ENCODE measurements around the gene STYXL2.
A peak's percentile ranks its signal among the peaks of the same experiment; 100 is the strongest.

Gene STYXL2

DNA sequence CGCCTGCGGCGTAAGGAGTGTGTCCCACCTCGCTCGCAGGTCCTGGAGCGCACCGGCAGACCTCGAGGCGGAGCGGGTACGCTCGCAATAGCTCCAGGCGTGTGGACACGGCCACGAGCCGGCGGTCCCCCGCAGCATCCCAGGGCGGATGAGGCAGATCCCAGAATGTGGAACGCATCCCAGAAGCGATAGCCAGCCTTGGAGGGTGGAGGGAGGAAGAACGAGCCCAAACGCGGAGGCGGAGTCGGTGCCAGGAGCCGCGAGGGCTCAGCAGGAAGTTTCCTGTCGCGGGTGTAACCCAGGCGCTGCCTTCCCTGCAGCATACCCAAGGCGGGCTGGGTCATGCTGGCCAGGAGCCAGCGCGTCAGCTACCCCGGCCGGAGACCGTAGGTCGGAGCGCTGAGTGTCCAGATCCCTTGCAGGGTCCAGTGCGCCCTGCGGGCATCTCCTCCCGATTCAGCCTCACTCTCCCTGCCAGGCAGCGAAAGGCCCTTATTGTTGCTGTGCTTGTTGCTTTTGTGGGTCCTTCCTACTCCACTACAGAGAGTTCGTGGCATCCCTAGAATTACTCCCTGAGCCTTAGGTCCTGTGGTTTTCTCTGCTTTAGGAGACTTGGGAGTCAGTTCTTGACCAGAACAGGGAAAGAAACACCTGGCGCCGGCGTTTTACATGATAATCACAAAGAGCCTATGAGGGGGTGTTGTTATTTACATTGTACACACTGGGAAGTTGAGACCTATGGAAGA, 27.7 kb downstream of the STYXL2 start:
- no peak for DNase-seq (ENCODE audit: low read depth)

GRCh38 chr1:167122121-167122480, 28.2 kb downstream of the STYXL2 start:
- DNase-seq (ENCODE audit: low read depth): no peak
- H3K4me3 ChIP-seq (replicated peaks; ENCODE audit: low read depth, low read length): no peak overlapping the region
- TF ChIP-seq, protein P1, sequence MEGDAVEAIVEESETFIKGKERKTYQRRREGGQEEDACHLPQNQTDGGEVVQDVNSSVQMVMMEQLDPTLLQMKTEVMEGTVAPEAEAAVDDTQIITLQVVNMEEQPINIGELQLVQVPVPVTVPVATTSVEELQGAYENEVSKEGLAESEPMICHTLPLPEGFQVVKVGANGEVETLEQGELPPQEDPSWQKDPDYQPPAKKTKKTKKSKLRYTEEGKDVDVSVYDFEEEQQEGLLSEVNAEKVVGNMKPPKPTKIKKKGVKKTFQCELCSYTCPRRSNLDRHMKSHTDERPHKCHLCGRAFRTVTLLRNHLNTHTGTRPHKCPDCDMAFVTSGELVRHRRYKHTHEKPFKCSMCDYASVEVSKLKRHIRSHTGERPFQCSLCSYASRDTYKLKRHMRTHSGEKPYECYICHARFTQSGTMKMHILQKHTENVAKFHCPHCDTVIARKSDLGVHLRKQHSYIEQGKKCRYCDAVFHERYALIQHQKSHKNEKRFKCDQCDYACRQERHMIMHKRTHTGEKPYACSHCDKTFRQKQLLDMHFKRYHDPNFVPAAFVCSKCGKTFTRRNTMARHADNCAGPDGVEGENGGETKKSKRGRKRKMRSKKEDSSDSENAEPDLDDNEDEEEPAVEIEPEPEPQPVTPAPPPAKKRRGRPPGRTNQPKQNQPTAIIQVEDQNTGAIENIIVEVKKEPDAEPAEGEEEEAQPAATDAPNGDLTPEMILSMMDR (IDR thresholded peaks at IDR 0.05; ENCODE audit: low read length, missing control alignments): no peak

More for the DNA sequence above, 27.7 kb downstream of the STYXL2 start:
- peak overlapping the region; percentile 27 for H3K4me3 ChIP-seq (replicated peaks; ENCODE audit: low read depth, low read length)
- TF ChIP-seq, protein P1 (IDR thresholded peaks at IDR 0.05; ENCODE audit: low read length, missing control alignments): no peak

GRCh38 chr1:167122568-167122967, 28.7 kb downstream of the STYXL2 start:
- H3K4me3 ChIP-seq (replicated peaks; ENCODE audit: low read depth, low read length): no peak overlapping the region
- no peak for DNase-seq (ENCODE audit: low read depth)
- TF ChIP-seq, protein P1 (IDR thresholded peaks at IDR 0.05; ENCODE audit: low read length, missing control alignments): no peak

DNA sequence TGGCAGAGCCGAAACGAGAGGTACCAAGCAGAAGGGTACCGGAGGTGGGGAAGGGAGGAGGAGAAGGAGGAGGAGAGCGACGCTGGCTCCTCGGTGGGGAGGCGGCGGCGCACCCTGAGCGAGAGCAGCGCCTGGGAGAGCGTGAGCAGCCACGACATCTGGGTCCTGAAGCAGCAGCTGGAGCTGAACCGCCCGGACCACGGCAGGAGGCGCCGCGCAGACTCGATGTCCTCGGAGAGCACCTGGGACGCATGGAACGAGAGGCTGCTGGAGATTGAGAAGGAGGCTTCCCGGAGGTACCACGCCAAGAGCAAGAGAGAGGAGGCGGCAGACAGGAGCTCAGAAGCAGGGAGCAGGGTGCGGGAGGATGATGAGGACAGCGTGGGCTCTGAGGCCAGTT, 32.4 kb downstream of the STYXL2 start:
- no peak for DNase-seq (ENCODE audit: low read depth)
- TF ChIP-seq, protein P1 (IDR thresholded peaks at IDR 0.05; ENCODE audit: low read length, missing control alignments): no peak
- no peak overlapping the region for H3K4me3 ChIP-seq (replicated peaks; ENCODE audit: low read depth, low read length)

- TF ChIP-seq, protein P1 (IDR thresholded peaks at IDR 0.05; ENCODE audit: low read length, missing control alignments): no peak
- DNase-seq (ENCODE audit: low read depth): no peak
- no peak overlapping the region for H3K4me3 ChIP-seq (replicated peaks; ENCODE audit: low read depth, low read length)
Measured at GRCh38 chr1:167126811-167127210, 32.9 kb downstream of the STYXL2 start.

DNA sequence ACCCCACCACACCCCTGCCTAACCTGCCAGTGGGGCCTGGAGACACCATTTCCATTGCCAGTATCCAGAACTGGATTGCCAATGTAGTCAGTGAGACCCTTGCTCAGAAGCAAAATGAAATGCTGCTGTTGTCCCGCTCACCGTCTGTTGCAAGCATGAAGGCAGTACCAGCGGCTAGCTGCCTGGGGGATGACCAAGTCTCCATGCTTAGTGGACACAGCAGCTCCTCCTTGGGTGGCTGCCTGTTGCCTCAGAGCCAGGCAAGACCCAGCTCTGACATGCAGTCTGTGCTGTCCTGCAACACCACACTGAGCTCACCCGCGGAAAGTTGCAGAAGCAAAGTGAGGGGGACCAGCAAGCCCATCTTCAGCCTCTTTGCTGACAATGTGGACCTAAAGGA, 33.4 kb downstream of the STYXL2 start:
- DNase-seq (ENCODE audit: low read depth): no peak
- TF ChIP-seq, protein P1 (IDR thresholded peaks at IDR 0.05; ENCODE audit: low read length, missing control alignments): no peak
- H3K4me3 ChIP-seq (replicated peaks; ENCODE audit: low read depth, low read length): no peak overlapping the region

GRCh38 chr1:167127661-167128060, 33.8 kb downstream of the STYXL2 start:
- no peak for DNase-seq (ENCODE audit: low read depth)
- TF ChIP-seq, protein P1 (IDR thresholded peaks at IDR 0.05; ENCODE audit: low read length, missing control alignments): no peak
- no peak overlapping the region for H3K4me3 ChIP-seq (replicated peaks; ENCODE audit: low read depth, low read length)
